IMR-90 (cell line): Measurements from ENCODE around the gene FAM151A. TPM values are rescaled to one million over a fixed set of nuclear protein-coding genes. Genes with fewer than 3 reads are reported as not detected.

Experiments used
- ATAC-seq: fragments of 200-7000 bp; cut with Tn5 transposase; 2 replicates; pipeline ENCODE4 v1.9.1; 2020; ENCODE audit warnings: low read depth, mild to moderate bottlenecking, moderate library complexity
- BruUV-seq: library from RNA; stranded (reverse); fragments of 400-500 nt; replicated peaks from 2 replicates; lab custom pipeline; 2021; lab: Mats Ljungman, UMichigan
- CTCF ChIA-PET: fragments of 300-600 bp; formaldehyde crosslinking; extraction: SDS; loops from one replicate; lab custom pipeline; 2021; ENCODE audit warnings: antibody characterized with exemption; lab: Yijun Ruan, JAX
- POLR2A ChIA-PET: fragments of 300-600 bp; sonication (Branson Sonifier 250); formaldehyde crosslinking; loops from one replicate; lab custom pipeline; 2022; ENCODE audit warnings: antibody characterized with exemption; ENCODE audit not compliant: unreplicated experiment; lab: Charles Lee
- DNase-seq: peaks from one replicate; pipeline ENCODE4 v3.0.0; 2013
- H2AFZ ChIP-seq: replicated peaks from 2 replicates; pipeline ENCODE3; 2013; ENCODE audit warnings: low read length, mild to moderate bottlenecking; ENCODE audit not compliant: poor library complexity
- H2AK5ac ChIP-seq: 2 replicates; pipeline ENCODE4 v1.6.1; 2013; ENCODE audit warnings: low read depth, low read length, inconsistent platforms
- H2AK9ac ChIP-seq: replicated peaks from 2 replicates; pipeline ENCODE3; 2013; ENCODE audit warnings: mild to moderate bottlenecking, low read depth, low read length, moderate library complexity; ENCODE audit not compliant: poor library complexity
- H2BK120ac ChIP-seq: 2 replicates; pipeline ENCODE4 v1.6.1; 2013; ENCODE audit warnings: low read depth, low read length, inconsistent platforms
- H2BK15ac ChIP-seq: 3 replicates; pipeline ENCODE4 v1.6.1; 2013; ENCODE audit warnings: low read depth, low read length, inconsistent platforms
- H2BK20ac ChIP-seq: 2 replicates; pipeline ENCODE4 v1.6.1; 2013; ENCODE audit warnings: low read depth, mild to moderate bottlenecking, inconsistent platforms, low read length, moderate library complexity
- H2BK5ac ChIP-seq: 2 replicates; pipeline ENCODE4 v1.6.1; 2013; ENCODE audit warnings: mild to moderate bottlenecking, low read depth, low read length, inconsistent platforms; ENCODE audit not compliant: poor library complexity, severe bottlenecking
- H3K14ac ChIP-seq: replicated peaks from 2 replicates; pipeline ENCODE4 v1.6.1; 2013; ENCODE audit warnings: low read depth, low read length, inconsistent platforms
- H3K18ac ChIP-seq: 2 replicates; pipeline ENCODE4 v1.6.1; 2013; ENCODE audit warnings: low read depth, low read length, control low read depth
- H3K23ac ChIP-seq: 2 replicates; pipeline ENCODE4 v1.6.1; 2013; ENCODE audit warnings: low read depth, low read length, inconsistent platforms
- H3K27ac ChIP-seq: 2 replicates; pipeline ENCODE4 v1.5.1; 2013; ENCODE audit warnings: mild to moderate bottlenecking, control low read depth, low read length; ENCODE audit not compliant: insufficient read depth
- H3K27me3 ChIP-seq: 2 replicates; pipeline ENCODE4 v1.6.1; 2013; ENCODE audit warnings: low read length; ENCODE audit not compliant: control insufficient read depth, insufficient read depth
- H3K36me3 ChIP-seq: 2 replicates; pipeline ENCODE4 v1.6.1; 2013; ENCODE audit warnings: low read length, mixed read lengths; ENCODE audit not compliant: control insufficient read depth, insufficient read depth
- H3K4ac ChIP-seq: 2 replicates; pipeline ENCODE4 v1.6.1; 2013; ENCODE audit warnings: low read depth, low read length, inconsistent platforms
- H3K4me1 ChIP-seq: 2 replicates; pipeline ENCODE4 v1.6.1; 2013; ENCODE audit warnings: low read length, mixed read lengths; ENCODE audit not compliant: control insufficient read depth, insufficient read depth
- H3K4me2 ChIP-seq: 2 replicates; pipeline ENCODE4 v1.6.1; 2013; ENCODE audit warnings: low read depth, mild to moderate bottlenecking, control low read depth, low read length, moderate library complexity
- H3K4me3 ChIP-seq: 2 replicates; pipeline ENCODE4 v1.5.1; 2013; ENCODE audit warnings: low read depth, mild to moderate bottlenecking, control low read depth, low read length, moderate library complexity; ENCODE audit not compliant: insufficient read depth
- H3K56ac ChIP-seq: 2 replicates; pipeline ENCODE4 v1.6.1; 2013; ENCODE audit warnings: low read length, inconsistent platforms; ENCODE audit not compliant: insufficient read depth; ENCODE audit errors: extremely low read depth
- H3K79me1 ChIP-seq, 2 experiments: 2 replicates each; pipeline ENCODE4 v1.6.1; 2013; ENCODE audit warnings: low read length in 2 of 2, inconsistent platforms in 1 of 2, low read depth in 1 of 2
- H3K9ac ChIP-seq: 2 replicates; pipeline ENCODE4 v1.6.1; 2013; ENCODE audit warnings: low read depth, low read length, control low read depth
- H3K9me1 ChIP-seq: 2 replicates; pipeline ENCODE4 v1.6.1; 2013; ENCODE audit warnings: low read length, inconsistent platforms; ENCODE audit not compliant: insufficient read depth
- H3K9me3 ChIP-seq: 2 replicates; pipeline ENCODE4 v1.6.1; 2013; ENCODE audit warnings: low read length; ENCODE audit not compliant: control insufficient read depth, insufficient read depth
- H4K20me1 ChIP-seq: 2 replicates; pipeline ENCODE4 v1.6.1; 2013; ENCODE audit warnings: low read length, inconsistent platforms; ENCODE audit not compliant: insufficient read depth
- H4K5ac ChIP-seq: 2 replicates; pipeline ENCODE4 v1.6.1; 2013; ENCODE audit warnings: mild to moderate bottlenecking, low read depth, low read length, control low read depth
- H4K8ac ChIP-seq, 2 experiments: 2 replicates each; pipeline ENCODE4 v1.6.1; 2013; ENCODE audit warnings: low read depth in 2 of 2, low read length in 2 of 2, control low read depth in 1 of 2, inconsistent platforms in 1 of 2
- H4K91ac ChIP-seq: 2 replicates; pipeline ENCODE4 v1.6.1; 2013; ENCODE audit warnings: low read depth, low read length, inconsistent platforms; ENCODE audit not compliant: insufficient read depth
- CEBPB ChIP-seq: IDR thresholded peaks from 2 replicates; pipeline ENCODE4 v1.6.1; 2012; ENCODE audit warnings: low read depth, low read length, improper control_type of control experiment
- CHD1 ChIP-seq: IDR thresholded peaks from 2 replicates; pipeline ENCODE4 v1.6.1; 2012; ENCODE audit warnings: low read depth, low read length, improper control_type of control experiment
- FOS ChIP-seq: fragments of 150-350 bp; IDR thresholded peaks from 2 replicates; pipeline ENCODE4 v1.6.1; 2016; ENCODE audit warnings: low read depth, low read length
- MAZ ChIP-seq: IDR thresholded peaks from 2 replicates; pipeline ENCODE4 v1.6.1; 2012; ENCODE audit warnings: low read depth, mild to moderate bottlenecking, low read length, improper control_type of control experiment, moderate library complexity, borderline replicate concordance
- MXI1 ChIP-seq: IDR thresholded peaks from 2 replicates; pipeline ENCODE4 v1.6.1; 2012; ENCODE audit warnings: low read depth, mild to moderate bottlenecking, low read length, moderate library complexity, borderline replicate concordance
- POLR2A ChIP-seq: IDR thresholded peaks from 2 replicates; pipeline ENCODE4 v1.6.1; 2012; ENCODE audit warnings: mild to moderate bottlenecking, low read depth, low read length
- RAD21 ChIP-seq: IDR thresholded peaks from 2 replicates; pipeline ENCODE4 v1.6.1; 2012; ENCODE audit warnings: low read length, improper control_type of control experiment
- RCOR1 ChIP-seq: IDR thresholded peaks from 2 replicates; pipeline ENCODE4 v1.6.1; 2012; ENCODE audit warnings: mild to moderate bottlenecking, low read length, improper control_type of control experiment; ENCODE audit not compliant: insufficient replicate concordance
- SMC3 ChIP-seq: fragments of 150-350 bp; IDR thresholded peaks from 2 replicates; pipeline ENCODE4 v1.6.1; 2016; ENCODE audit warnings: low read depth, mild to moderate bottlenecking, antibody characterized with exemption, low read length, moderate library complexity
- USF2 ChIP-seq: fragments of 150-350 bp; IDR thresholded peaks from 2 replicates; pipeline ENCODE4 v1.6.1; 2017; ENCODE audit warnings: mild to moderate bottlenecking, antibody characterized with exemption, low read length, low read depth
- WGBS, 2 experiments: methylation state at CpG; one replicate each; pipeline versions ENCODE4 v1.1.5 to v1.1.7; 2013; ENCODE audit warnings: missing lambda C conversion rate in 2 of 2; ENCODE audit not compliant: insufficient read length in 1 of 2; ENCODE audit errors: extremely low coverage in 2 of 2; 5-methylcytosine and 5-hydroxymethylcytosine counted together
- dilution Hi-C: fragments of 300-500 bp; cut with HindIII; formaldehyde crosslinking; loops from one replicate; pipeline ENCODE4 v1.14.3; 2018; ENCODE audit warnings: low sequenced_read_pairs; ENCODE audit not compliant: unreplicated experiment
- in situ Hi-C: fragments of 300-500 bp; cut with MboI; formaldehyde crosslinking; loops from 3 replicates; pipeline ENCODE4 v1.14.3; 2019; ENCODE audit warnings: low sequenced_read_pairs, inconsistent platforms, mixed read lengths
- intact Hi-C: fragments of 100-400 bp; cut with micrococcal nuclease; formaldehyde crosslinking; loops from 2 replicates; pipeline ENCODE4 v1.10.0; 2022
- polyA plus RNA-seq, 3 experiments: library from polyadenylated mRNA; depleted of rRNA; stranded (reverse); fragments of >200 nt; gene quantifications; 2 replicates each; pipeline ENCODE4 v1.2.3, GENCODE V29; 2012; ENCODE audit warnings: low replicate concordance in 1 of 3
- total RNA-seq: library from RNA; depleted of rRNA; stranded (reverse); fragments of >200 nt; gene quantifications from 2 replicates; pipeline ENCODE4 v1.2.3, GENCODE V29; 2012

The FAM151A gene
- total and polyA plus RNA-seq, 2 of the 4 experiments (the other 2 are of a cell fraction) = not detected

- no peak overlapping the region for H3K23ac ChIP-seq
- DNase-seq (peak; percentile 15), ATAC-seq (no peak)
- no peaks in the 10 kb centered on the region for H3K9me1 ChIP-seq
- dilution Hi-C loops = no loop called here
- POLR2A ChIA-PET = no interaction called here
- no peak overlapping the region for H3K27ac ChIP-seq
- no peak overlapping the region for H3K56ac ChIP-seq
- H4K20me1 ChIP-seq = no peaks in the 10 kb centered on the region
- H2AK9ac ChIP-seq = no peak overlapping the region
- WGBS, 2 experiments = 100% methylated on average over 2 of the region's 15 CpGs; no CpG with 5 or more reads in 1 of the 2 experiments
- no peak overlapping the region for H2BK15ac ChIP-seq
- H3K4me3 ChIP-seq = no peak overlapping the region
- H2BK20ac ChIP-seq = no peak overlapping the region
- H4K91ac ChIP-seq = no peak overlapping the region
- no peak overlapping the region for H3K9ac ChIP-seq
- no peak overlapping the region for H2AK5ac ChIP-seq
- no peak overlapping the region for H2AFZ ChIP-seq
- intact Hi-C loops = no loop called here
- no peak for TF ChIP-seq RCOR1
- TF ChIP-seq CHD1 = no peak
- no peak for TF ChIP-seq SMC3
- TF ChIP-seq POLR2A = no peak
- no peak for TF ChIP-seq MAZ
- TF ChIP-seq MXI1 = no peak
- no peak for TF ChIP-seq RAD21
- no peak for TF ChIP-seq USF2
- TF ChIP-seq CEBPB = no peak
- TF ChIP-seq FOS = no peak
- H3K4me2 ChIP-seq = no peak overlapping the region
- H3K4me1 ChIP-seq = peaks cover 3% of the 10 kb centered on the region; the same call in 1 of the 2 replicates
- no peak overlapping the region for H3K4ac ChIP-seq
- no peaks in the 10 kb centered on the region for H3K9me3 ChIP-seq
- in situ Hi-C loops = no loop called here
- H3K79me1 ChIP-seq = no peaks in the 10 kb centered on the region
- CTCF ChIA-PET = no interaction called here
- H4K5ac ChIP-seq = no peak overlapping the region
- H3K27me3 ChIP-seq = peaks cover 2% of the 10 kb centered on the region; the same call in 1 of the 2 replicates
- H4K8ac ChIP-seq = no peak overlapping the region
- no peak overlapping the region for H3K18ac ChIP-seq
- H3K36me3 ChIP-seq = no peaks in the 10 kb centered on the region
- no peak overlapping the region for H3K14ac ChIP-seq
- no TSS peak for BruUV-seq
- no peak overlapping the region for H2BK120ac ChIP-seq
- H2BK5ac ChIP-seq = no peak overlapping the region
These were observed 37.9 kb downstream of the FAM151A start for GRCh38 chr1:54585181-54586066.
